ENCODE results near the gene PLEKHG7.

- no peak for TF ChIP-seq CTCF (conservative IDR thresholded peaks at IDR 0.05; ENCODE audit: low read depth in 2 of 2)
- no peak for TF ChIP-seq EZH2 (IDR thresholded peaks at IDR 0.05; ENCODE audit: low read depth, unreplicated experiment)
- no peak for TF ChIP-seq EZH2phosphoT487 (IDR thresholded peaks at IDR 0.05; ENCODE audit: unreplicated experiment)
- no peak for TF ChIP-seq JUNB (IDR thresholded peaks at IDR 0.05; ENCODE audit: unreplicated experiment)
- no peak for TF ChIP-seq POLR2AphosphoS5 (IDR thresholded peaks at IDR 0.05; ENCODE audit: low read depth)
Measured at GRCh38 chr12:92732716-92733115, 29.9 kb downstream of the PLEKHG7 start.
